ENCODE measurements around the gene STAT6.

STAT6 gene

GRCh38 chr12:57157588-57158173 lies 46.5 kb upstream of the STAT6 start:
- Histone ChIP-seq H3K36me3 (ENCODE audit: low read length) (no peaks in the 10 kb centered on the region), H2AFZ (ENCODE audit: low read depth, low read length, severe bottlenecking) (no peak overlapping the region), H3K79me2 (ENCODE audit: insufficient read depth, low read length) (no peaks in the 10 kb centered on the region), H3K4me2 (ENCODE audit: low read depth, low read length, poor library complexity, severe bottlenecking) (no peak overlapping the region), H3K27me3 (ENCODE audit: low read length) (no peaks in the 10 kb centered on the region), H3K4me3 (ENCODE audit: insufficient read depth, low read length, poor library complexity, severe bottlenecking) (no peak overlapping the region), H3F3A (ENCODE audit: insufficient read depth) (no peaks in the 10 kb centered on the region), H3K9me3 (ENCODE audit: insufficient read depth, low read length) (no peaks in the 10 kb centered on the region), H3K9me2 (replicated peaks; ENCODE audit: insufficient read depth, low read length) (no peaks in the 10 kb centered on the region), H4K20me1 (ENCODE audit: low read depth, low read length) (no peaks in the 10 kb centered on the region), H3K9ac (ENCODE audit: low read length) (no peak overlapping the region), H3K27ac (ENCODE audit: low read depth, low read length) (no peak overlapping the region)
- TF ChIP-seq EZH2phosphoT487 (conservative IDR thresholded peaks at IDR 0.05; ENCODE audit: low read length) (no peak), CTCF (IDR thresholded peaks at IDR 0.05; ENCODE audit: insufficient read depth, low read length, poor library complexity, severe bottlenecking) (no peak)

GRCh38 chr12:57156701-57157403 lies 45.7 kb upstream of the STAT6 start:
- no peaks in the 10 kb centered on the region for H3K27me3 ChIP-seq (ENCODE audit: low read length)
- H3K9me3 ChIP-seq (ENCODE audit: insufficient read depth, low read length), result no peaks in the 10 kb centered on the region
- no peaks in the 10 kb centered on the region for H3K9me2 ChIP-seq (replicated peaks; ENCODE audit: insufficient read depth, low read length)
- H3K9ac ChIP-seq (ENCODE audit: low read length), result no peak overlapping the region
- H2AFZ ChIP-seq (ENCODE audit: low read depth, low read length, severe bottlenecking), result no peak overlapping the region
- H3K4me2 ChIP-seq (ENCODE audit: low read depth, low read length, poor library complexity, severe bottlenecking), result no peak overlapping the region
- H4K20me1 ChIP-seq (ENCODE audit: low read depth, low read length), result no peaks in the 10 kb centered on the region
- H3F3A ChIP-seq (ENCODE audit: insufficient read depth), result no peaks in the 10 kb centered on the region
- H3K36me3 ChIP-seq (ENCODE audit: low read length), result no peaks in the 10 kb centered on the region
- H3K79me2 ChIP-seq (ENCODE audit: insufficient read depth, low read length), result no peaks in the 10 kb centered on the region
- TF ChIP-seq EZH2phosphoT487 (conservative IDR thresholded peaks at IDR 0.05; ENCODE audit: low read length) (no peak), CTCF (IDR thresholded peaks at IDR 0.05; ENCODE audit: insufficient read depth, low read length, poor library complexity, severe bottlenecking) (no peak)
- no peak overlapping the region for H3K27ac ChIP-seq (ENCODE audit: low read depth, low read length)
- no peak overlapping the region for H3K4me3 ChIP-seq (ENCODE audit: insufficient read depth, low read length, poor library complexity, severe bottlenecking)

- H3K4me2 ChIP-seq (ENCODE audit: low read depth, low read length, poor library complexity, severe bottlenecking), result no peak overlapping the region
- H3K9ac ChIP-seq (ENCODE audit: low read length), result no peak overlapping the region
- no peaks in the 10 kb centered on the region for H4K20me1 ChIP-seq (ENCODE audit: low read depth, low read length)
- no peak overlapping the region for H2AFZ ChIP-seq (ENCODE audit: low read depth, low read length, severe bottlenecking)
- H3F3A ChIP-seq (ENCODE audit: insufficient read depth), result no peaks in the 10 kb centered on the region
- H3K36me3 ChIP-seq (ENCODE audit: low read length), result no peaks in the 10 kb centered on the region
- H3K27ac ChIP-seq (ENCODE audit: low read depth, low read length), result no peak overlapping the region
- no peak overlapping the region for H3K4me3 ChIP-seq (ENCODE audit: insufficient read depth, low read length, poor library complexity, severe bottlenecking)
- H3K27me3 ChIP-seq (ENCODE audit: low read length), result no peaks in the 10 kb centered on the region
- H3K9me2 ChIP-seq (replicated peaks; ENCODE audit: insufficient read depth, low read length), result no peaks in the 10 kb centered on the region
- no peaks in the 10 kb centered on the region for H3K9me3 ChIP-seq (ENCODE audit: insufficient read depth, low read length)
- TF ChIP-seq EZH2phosphoT487 (conservative IDR thresholded peaks at IDR 0.05; ENCODE audit: low read length), result no peak
- no peak for TF ChIP-seq CTCF (IDR thresholded peaks at IDR 0.05; ENCODE audit: insufficient read depth, low read length, poor library complexity, severe bottlenecking)
- no peaks in the 10 kb centered on the region for H3K79me2 ChIP-seq (ENCODE audit: insufficient read depth, low read length)
Observed at GRCh38 chr12:57154804-57155434, 43.8 kb upstream of the STAT6 start.

All from SU-DHL-6 (cell line).